ENCODE data around the gene SLX1A. TPM values are rescaled to one million over a fixed set of nuclear protein-coding genes. Genes with fewer than 3 reads are reported as not detected.
"Not testable (repeated sequence)": the region's sequence is repeated elsewhere in the genome, so short reads cannot be mapped to it uniquely, and the experiment has no call there.

The SLX1A gene
- total RNA-seq, 4 donors from 2014 or later: 118 to 327 (median 158) TPM

DNA sequence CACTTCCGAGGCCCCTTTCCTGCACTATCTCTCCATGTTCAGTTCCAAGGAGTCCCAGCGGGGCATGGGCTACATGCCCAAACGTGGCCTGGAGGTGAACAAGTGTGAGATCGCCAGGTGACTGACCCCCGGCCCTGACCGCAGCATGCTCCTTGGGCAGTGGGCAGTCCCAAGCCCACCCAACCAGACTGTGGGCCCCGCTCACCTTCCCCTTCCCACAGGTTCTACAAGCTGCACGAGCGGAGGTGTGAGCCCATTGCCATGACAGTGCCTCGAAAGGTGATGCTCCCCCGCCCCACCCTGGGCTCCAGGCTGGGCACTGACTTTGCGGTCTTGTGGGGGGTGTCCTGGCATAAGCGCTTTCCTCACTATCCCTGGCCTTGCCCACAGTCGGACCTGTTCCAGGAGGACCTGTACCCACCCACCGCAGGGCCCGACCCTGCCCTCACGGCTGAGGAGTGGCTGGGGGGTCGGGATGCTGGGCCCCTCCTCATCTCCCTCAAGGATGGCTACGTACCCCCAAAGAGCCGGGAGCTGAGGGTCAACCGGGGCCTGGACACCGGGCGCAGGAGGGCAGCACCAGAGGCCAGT lies 5.6 kb upstream of the SLX1A start:
- DNase-seq: no peak
- Histone ChIP-seq H3K36me3 (no peaks in the 10 kb centered on the region), H3K9me3 (no peaks in the 10 kb centered on the region), H3K27me3 (no peaks in the 10 kb centered on the region), H3K27ac (no peak overlapping the region), H3K4me1 (peaks cover 0 to 21% (median 11%) of the 10 kb centered on the region in 4 donors), H3K4me3 (no peak overlapping the region)
- 89% methylated on average over 23 of the region's 23 CpGs; no CpG with 5 or more reads in 1 of the 2 donors for WGBS, 2 donors (ENCODE audit: low coverage in 1 of 2)
- intact Hi-C loops (cut with DNase I; ENCODE audit: low total_unique reads) (loop anchor here (10.0 kb wide), 1 partner anchor 73 kb away; the partner anchor contains the start of gene GDPD3), in situ Hi-C loops (cut with MboI; ENCODE audit: low pct_ligation_motif_present in 1 of 4, low pct_unique_long_range_greater_than_20kb in 1 of 4, low sequenced_read_pairs in 3 of 4) (no loop called here)
- TF ChIP-seq EP300 (IDR thresholded peaks at IDR 0.05; ENCODE audit: low read depth): no peak

DNA sequence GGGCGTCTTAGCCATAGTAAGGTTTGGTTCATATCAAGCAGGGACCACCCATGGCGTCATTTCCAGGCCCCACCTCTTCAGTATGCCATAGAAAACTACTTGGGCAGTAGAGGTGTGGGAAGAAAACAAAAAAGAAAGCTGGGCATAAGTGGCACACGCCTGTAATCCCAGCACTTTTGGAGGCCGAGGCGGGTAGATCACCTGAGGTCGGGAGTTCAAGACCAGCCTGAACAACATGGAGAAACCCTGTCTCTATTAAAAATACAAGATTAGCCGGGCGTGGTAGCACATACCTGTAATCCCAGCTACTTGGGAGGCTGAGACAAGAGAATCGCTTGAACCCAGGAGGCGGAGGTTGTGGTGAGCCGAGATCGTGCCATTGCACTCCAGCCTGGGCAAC lies 2.5 kb upstream of the SLX1A start:
- in situ Hi-C loops (cut with MboI; ENCODE audit: low pct_ligation_motif_present in 1 of 4, low pct_unique_long_range_greater_than_20kb in 1 of 4, low sequenced_read_pairs in 3 of 4); H3K4me3 ChIP-seq; H3K9me3 ChIP-seq; intact Hi-C loops (cut with DNase I; ENCODE audit: low total_unique reads); H3K27ac ChIP-seq; H3K36me3 ChIP-seq; DNase-seq; H3K27me3 ChIP-seq: not testable (repeated sequence)
- peaks cover 0 to 11% (median 3%) of the 10 kb centered on the region in 4 donors for H3K4me1 ChIP-seq
- 92% methylated on average over 6 of the region's 12 CpGs; no CpG with 5 or more reads in 1 of the 2 donors for WGBS, 2 donors (ENCODE audit: low coverage in 1 of 2)

DNA sequence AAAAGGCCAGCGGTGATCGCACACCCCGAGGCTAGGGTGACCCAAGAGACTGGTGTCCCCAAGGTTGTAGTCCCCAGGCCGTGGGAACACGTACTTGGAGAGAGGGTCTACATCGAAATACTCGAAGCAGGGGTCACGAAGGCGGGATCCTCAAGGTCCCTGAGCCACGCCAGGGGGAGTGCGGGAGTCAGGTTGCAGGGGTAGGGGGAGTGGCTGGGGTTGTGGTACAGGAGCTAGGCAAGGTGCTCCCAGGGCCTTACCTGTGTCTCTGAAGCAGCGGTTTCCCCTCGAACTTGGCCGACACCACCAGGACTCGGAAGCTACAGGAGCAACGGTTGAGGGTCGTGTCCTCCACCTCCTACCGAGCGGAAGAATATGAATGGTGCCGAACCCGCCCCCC lies 577 bp upstream of the SLX1A start:
- intact Hi-C loops (cut with DNase I; ENCODE audit: low total_unique reads); H3K9me3 ChIP-seq; H3K27me3 ChIP-seq; H3K4me3 ChIP-seq; H3K36me3 ChIP-seq; H3K4me1 ChIP-seq; H3K27ac ChIP-seq; DNase-seq; in situ Hi-C loops (cut with MboI; ENCODE audit: low pct_ligation_motif_present in 1 of 4, low pct_unique_long_range_greater_than_20kb in 1 of 4, low sequenced_read_pairs in 3 of 4): not testable (repeated sequence)
- WGBS, 2 donors (ENCODE audit: low coverage in 1 of 2): no CpG with 5 or more reads among the region's 21 CpGs

DNA sequence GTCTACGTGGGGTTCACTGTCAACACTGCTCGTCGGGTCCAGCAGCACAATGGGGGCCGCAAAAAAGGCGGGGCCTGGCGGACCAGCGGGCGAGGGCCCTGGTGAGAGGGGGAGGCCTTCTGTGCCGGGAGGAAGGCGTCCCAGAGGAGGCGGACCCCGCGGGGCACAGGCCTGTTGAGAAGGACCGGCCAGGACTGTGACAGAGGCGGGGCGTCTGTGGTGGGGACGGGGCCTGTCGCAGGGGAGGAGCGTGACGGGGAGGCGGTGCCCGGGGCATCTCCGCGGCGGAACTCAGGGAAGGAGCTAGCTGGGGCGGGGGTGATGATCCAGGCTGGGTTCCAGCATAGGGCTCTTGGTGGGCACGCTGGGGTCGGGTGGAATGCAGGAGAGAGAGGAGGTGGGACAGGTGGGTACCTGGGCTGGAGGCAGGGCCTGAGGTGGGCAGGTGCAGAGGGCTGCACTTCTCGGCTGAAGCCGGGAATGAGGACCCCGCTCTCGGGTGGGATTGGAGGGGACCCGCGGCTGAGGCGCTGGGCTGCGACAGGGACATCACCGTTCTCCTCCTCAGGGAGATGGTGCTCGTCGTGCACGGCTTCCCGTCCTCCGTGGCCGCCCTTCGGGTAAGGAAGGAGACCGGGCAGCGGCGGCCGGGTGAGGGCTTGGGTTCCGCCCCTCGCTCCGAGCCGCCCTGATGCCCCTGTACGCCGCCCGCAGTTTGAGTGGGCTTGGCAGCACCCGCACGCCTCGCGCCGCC lies 674 bp downstream of the SLX1A start:
- DNase-seq; H3K9me3 ChIP-seq; H3K27me3 ChIP-seq; H3K36me3 ChIP-seq; H3K4me1 ChIP-seq; intact Hi-C loops (cut with DNase I; ENCODE audit: low total_unique reads); in situ Hi-C loops (cut with MboI; ENCODE audit: low pct_ligation_motif_present in 1 of 4, low pct_unique_long_range_greater_than_20kb in 1 of 4, low sequenced_read_pairs in 3 of 4): not testable (repeated sequence)
- 1% methylated on average over 12 of the region's 60 CpGs; no CpG with 5 or more reads in 1 of the 2 donors for WGBS, 2 donors (ENCODE audit: low coverage in 1 of 2)
- Histone ChIP-seq H3K27ac (peak overlapping the region; percentile 69 to 81 (median 74)), H3K4me3 (peak overlapping the region; percentile 37 to 57 (median 46))

DNA sequence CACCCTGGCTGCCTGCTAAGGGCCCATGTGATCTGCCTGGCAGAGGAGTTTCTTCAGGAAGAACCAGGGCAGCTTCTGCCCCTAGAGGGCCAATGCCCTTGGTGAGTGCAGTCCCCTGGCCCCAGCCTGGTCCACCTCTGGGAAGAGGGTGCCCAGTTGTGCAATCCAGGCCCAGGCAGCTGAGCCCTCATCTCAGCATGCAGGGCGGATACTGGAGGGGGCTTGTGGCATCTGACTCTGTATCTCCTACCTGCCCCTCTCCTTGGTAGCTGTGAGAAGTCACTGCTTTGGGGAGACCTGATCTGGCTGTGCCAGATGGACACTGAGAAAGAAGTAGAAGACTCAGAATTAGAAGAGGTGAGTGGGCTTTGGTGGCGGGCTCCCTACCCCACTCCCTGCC lies 3.3 kb downstream of the SLX1A start:
- H3K36me3 ChIP-seq; H3K27me3 ChIP-seq; intact Hi-C loops (cut with DNase I; ENCODE audit: low total_unique reads); in situ Hi-C loops (cut with MboI; ENCODE audit: low pct_ligation_motif_present in 1 of 4, low pct_unique_long_range_greater_than_20kb in 1 of 4, low sequenced_read_pairs in 3 of 4); H3K27ac ChIP-seq; H3K9me3 ChIP-seq; H3K4me3 ChIP-seq; H3K4me1 ChIP-seq; DNase-seq: not testable (repeated sequence)
- no CpG with 5 or more reads among the region's 2 CpGs for WGBS, 2 donors (ENCODE audit: low coverage in 1 of 2)

DNA sequence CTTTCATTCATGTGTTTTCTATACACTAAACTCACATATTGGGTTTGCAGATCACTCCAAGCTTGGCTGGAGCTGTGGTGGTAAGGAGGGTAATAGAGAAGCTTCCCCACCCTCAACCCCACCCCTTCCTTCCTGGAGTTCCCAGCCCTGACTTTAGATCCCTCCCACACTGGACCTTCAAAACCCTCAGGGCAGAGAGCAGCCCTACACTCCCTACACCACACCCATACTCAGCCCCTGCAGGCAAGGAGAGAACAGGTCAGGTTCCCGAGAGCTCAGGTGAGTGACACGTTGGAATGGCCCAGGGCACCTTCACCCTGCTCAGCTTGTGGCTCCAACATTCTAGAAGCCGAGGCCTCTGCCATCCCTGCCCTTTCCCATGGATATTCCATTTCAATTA lies 5.4 kb downstream of the SLX1A start, which contains the start of gene SULT1A3:
Gene SULT1A3, plus strand, starts transcription at position 207 of the 400 bp plus-strand sequence. CDS start 1,474 bp downstream, outside the sequence.
- H3K36me3 ChIP-seq; H3K4me3 ChIP-seq; H3K27ac ChIP-seq; intact Hi-C loops (cut with DNase I; ENCODE audit: low total_unique reads); H3K27me3 ChIP-seq; DNase-seq; H3K4me1 ChIP-seq; H3K9me3 ChIP-seq; in situ Hi-C loops (cut with MboI; ENCODE audit: low pct_ligation_motif_present in 1 of 4, low pct_unique_long_range_greater_than_20kb in 1 of 4, low sequenced_read_pairs in 3 of 4): not testable (repeated sequence)
- WGBS, 2 donors (ENCODE audit: low coverage in 1 of 2): no CpG with 5 or more reads among the region's 3 CpGs

DNA sequence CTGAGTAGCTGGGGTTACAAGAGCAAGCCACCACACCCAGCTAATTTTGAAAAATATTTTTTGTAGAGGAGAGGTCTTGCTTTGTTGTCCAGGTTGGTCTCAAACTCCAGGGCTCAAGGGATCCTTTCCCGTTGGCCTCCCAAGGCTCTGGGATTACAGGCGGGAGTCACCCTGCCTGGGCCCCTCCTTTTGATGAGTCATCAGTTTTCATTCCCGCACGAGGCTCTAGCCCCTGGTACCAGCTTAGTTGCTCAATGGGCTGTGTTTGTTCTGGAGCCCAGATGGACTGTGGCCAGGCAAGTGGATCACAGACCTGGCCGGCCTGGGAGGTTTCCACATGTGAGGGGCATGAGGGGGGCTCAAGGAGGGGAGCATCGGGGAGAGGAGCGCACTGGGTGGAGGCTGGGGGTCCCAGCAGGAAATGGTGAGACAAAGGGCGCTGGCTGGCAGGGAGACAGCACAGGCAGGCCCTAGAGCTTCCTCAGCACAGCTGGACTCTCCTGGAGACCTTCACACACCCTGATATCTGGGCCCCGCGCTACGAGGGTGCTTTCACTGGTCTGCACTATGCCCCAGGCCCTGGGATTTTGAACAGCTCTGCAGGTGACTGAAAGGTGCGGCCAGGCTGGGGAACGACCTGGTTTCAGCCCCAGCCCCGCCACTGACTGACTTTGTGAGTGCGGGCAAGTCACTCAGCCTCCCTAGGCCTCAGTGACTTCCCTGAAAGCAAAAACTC lies 6.1 kb downstream of the SLX1A start:
- H3K27ac ChIP-seq; H3K4me3 ChIP-seq; H3K9me3 ChIP-seq; DNase-seq; H3K27me3 ChIP-seq; H3K4me1 ChIP-seq; intact Hi-C loops (cut with DNase I; ENCODE audit: low total_unique reads); in situ Hi-C loops (cut with MboI; ENCODE audit: low pct_ligation_motif_present in 1 of 4, low pct_unique_long_range_greater_than_20kb in 1 of 4, low sequenced_read_pairs in 3 of 4); H3K36me3 ChIP-seq: not testable (repeated sequence)
- no CpG with 5 or more reads among the region's 15 CpGs for WGBS, 2 donors (ENCODE audit: low coverage in 1 of 2)

DNA sequence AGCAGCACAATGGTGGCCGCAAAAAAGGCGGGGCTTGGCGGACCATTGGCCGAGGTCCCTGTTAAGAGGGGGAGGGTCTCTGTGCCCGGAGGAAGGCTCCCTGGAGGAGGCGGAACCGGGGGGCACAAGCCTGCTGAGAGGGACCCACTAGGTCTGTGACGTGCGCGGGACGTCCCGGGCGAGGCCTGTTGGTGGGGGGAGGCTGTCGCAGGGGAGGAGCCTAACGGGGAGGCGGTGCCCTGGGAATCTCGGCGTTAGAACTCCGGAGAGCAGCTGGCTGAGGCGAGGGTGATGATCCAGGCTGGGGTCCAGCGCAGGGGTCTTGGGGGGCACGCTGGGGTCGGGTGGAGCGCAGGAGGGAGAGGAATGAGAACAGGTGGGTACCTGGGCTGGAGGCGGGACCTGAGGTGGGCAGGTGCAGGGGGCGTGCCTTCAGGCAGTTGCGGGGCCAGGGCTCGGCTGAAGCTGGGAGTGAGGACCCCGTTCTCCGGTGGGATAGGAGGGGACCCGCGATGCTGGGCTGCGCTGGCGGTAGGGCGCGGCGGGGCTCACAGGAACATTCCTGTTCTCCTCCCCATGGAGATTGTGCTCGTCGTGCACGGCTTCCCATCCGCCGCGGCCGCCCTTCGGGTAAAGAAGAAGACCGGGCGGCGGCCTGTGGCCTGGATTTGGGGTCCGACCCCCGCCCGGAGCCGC lies 12.0 kb downstream of the SLX1A start:
- H3K27me3 ChIP-seq; intact Hi-C loops (cut with DNase I; ENCODE audit: low total_unique reads); H3K9me3 ChIP-seq; H3K36me3 ChIP-seq; in situ Hi-C loops (cut with MboI; ENCODE audit: low pct_ligation_motif_present in 1 of 4, low pct_unique_long_range_greater_than_20kb in 1 of 4, low sequenced_read_pairs in 3 of 4); H3K4me1 ChIP-seq: not testable (repeated sequence)
- peak; percentile 19 for DNase-seq
- Histone ChIP-seq H3K27ac (peak overlapping the region in 1 of 4 donors; percentile 18), H3K4me3 (peak overlapping the region in 3 of 4 donors; percentile 33 to 51 (median 51))
- 0% methylated on average over 17 of the region's 52 CpGs; no CpG with 5 or more reads in 1 of the 2 donors for WGBS, 2 donors (ENCODE audit: low coverage in 1 of 2)

DNA sequence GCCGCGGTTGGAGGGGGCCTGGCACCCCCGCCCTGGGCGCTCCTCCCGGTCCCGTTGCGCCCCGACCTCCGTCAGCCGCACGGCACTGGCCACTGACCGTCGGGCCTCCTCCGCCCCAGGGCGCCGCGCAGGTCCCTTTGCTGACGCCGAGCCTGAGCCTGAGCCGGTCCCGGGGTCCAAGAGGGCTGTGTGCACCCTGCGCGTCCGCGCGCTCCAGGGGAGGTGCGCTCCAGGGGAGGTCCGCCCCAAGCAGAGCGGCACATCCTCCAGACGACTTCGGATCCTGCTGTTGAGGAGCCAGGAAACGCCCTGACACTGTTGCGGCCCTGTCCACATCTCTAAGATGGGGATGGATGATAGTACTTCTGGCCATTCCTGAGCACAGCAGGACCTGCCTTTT lies 12.6 kb downstream of the SLX1A start:
- H3K36me3 ChIP-seq; H3K27me3 ChIP-seq; H3K27ac ChIP-seq; H3K9me3 ChIP-seq; intact Hi-C loops (cut with DNase I; ENCODE audit: low total_unique reads); DNase-seq; in situ Hi-C loops (cut with MboI; ENCODE audit: low pct_ligation_motif_present in 1 of 4, low pct_unique_long_range_greater_than_20kb in 1 of 4, low sequenced_read_pairs in 3 of 4); H3K4me1 ChIP-seq: not testable (repeated sequence)
- WGBS, 2 donors (ENCODE audit: low coverage in 1 of 2): no CpG with 5 or more reads among the region's 33 CpGs
- H3K4me3 ChIP-seq: peak overlapping the region in 3 of 4 donors; percentile 33 to 51 (median 51)

Data from transverse colon (tissue), 4 donors.